Smooth muscle cell (in vitro differentiated cells): ENCODE results near the gene PYGO2. TPM values are rescaled to one million over a fixed set of nuclear protein-coding genes. Genes with fewer than 3 reads are reported as not detected.
A peak's percentile ranks its signal among the peaks of the same experiment; 100 is the strongest.

Experiments
- DNase-seq: peaks from one replicate; lab custom pipeline; 2025; ENCODE audit not compliant: unreplicated experiment; lab: John Stamatoyannopoulos, UW
- H2AFZ ChIP-seq: fragments of 200-600 bp; sonication (generic); 2 replicates; pipeline ENCODE4 v1.6.0; 2016; ENCODE audit warnings: antibody characterized with exemption, low read depth, mild to moderate bottlenecking
- H3F3A ChIP-seq: fragments of 200-600 bp; sonication (generic); 2 replicates; pipeline ENCODE4 v1.6.0; 2017; ENCODE audit warnings: antibody characterized with exemption, low read depth
- H3K27ac ChIP-seq: fragments of 200-600 bp; sonication (generic); 2 replicates; pipeline ENCODE4 v1.5.1; 2016; ENCODE audit warnings: low read depth, mild to moderate bottlenecking
- H3K27me3 ChIP-seq: fragments of 200-600 bp; sonication (generic); 2 replicates; pipeline ENCODE4 v1.6.1; 2016; ENCODE audit warnings: low read depth, mild to moderate bottlenecking
- H3K36me3 ChIP-seq: fragments of 200-600 bp; sonication (generic); 2 replicates; pipeline ENCODE4 v1.5.1; 2016; ENCODE audit warnings: low read depth
- H3K4me1 ChIP-seq: fragments of 200-600 bp; sonication (generic); 2 replicates; pipeline ENCODE4 v1.5.1; 2016; ENCODE audit warnings: low read depth
- H3K4me2 ChIP-seq: fragments of 200-600 bp; sonication (generic); 2 replicates; pipeline ENCODE4 v1.6.0; 2016; ENCODE audit warnings: mild to moderate bottlenecking
- H3K4me3 ChIP-seq: fragments of 200-600 bp; sonication (generic); 2 replicates; pipeline ENCODE4 v1.5.1; 2016; ENCODE audit warnings: mild to moderate bottlenecking
- H3K79me2 ChIP-seq: fragments of 200-600 bp; sonication (generic); 2 replicates; pipeline ENCODE4 v1.6.0; 2016; ENCODE audit warnings: low read depth, mild to moderate bottlenecking
- H3K9ac ChIP-seq: fragments of 200-600 bp; sonication (generic); 2 replicates; pipeline ENCODE4 v1.6.0; 2016; ENCODE audit warnings: low read depth
- H3K9me3 ChIP-seq: fragments of 200-600 bp; sonication (generic); replicated peaks from 2 replicates; pipeline ENCODE4 v1.5.1; 2016; ENCODE audit warnings: low read depth
- H4K20me1 ChIP-seq: fragments of 200-600 bp; sonication (generic); 2 replicates; pipeline ENCODE4 v1.6.0; 2016; ENCODE audit warnings: low read depth
- CTCF ChIP-seq: fragments of 200-600 bp; sonication (generic); IDR thresholded peaks from 2 replicates; pipeline ENCODE4 v1.5.1; 2017; ENCODE audit warnings: borderline replicate concordance, mild to moderate bottlenecking, antibody characterized with exemption; ENCODE audit not compliant: insufficient read depth, poor library complexity, severe bottlenecking
- WGBS: methylation state at CpG from one replicate; pipeline ENCODE4 v1.1.7; 2016; ENCODE audit warnings: low lambda C conversion rate; 5-methylcytosine and 5-hydroxymethylcytosine counted together
- polyA plus RNA-seq: library from polyadenylated mRNA; unstranded; fragments of >200 nt; fragmentation: Nextera tagmentation; extraction: Ambion mirVana; gene quantifications from 2 replicates; pipeline ENCODE4 v1.2.1, GENCODE V29; 2016
- total RNA-seq: library from RNA; depleted of rRNA; stranded (reverse); fragments of >200 nt; gene quantifications from 2 replicates; pipeline ENCODE4 v1.2.3, GENCODE V29; 2014

The PYGO2 gene
- total and polyA plus RNA-seq, 2 experiments from 2014 or later = 18.4 to 27.9 TPM

- H3K79me2 ChIP-seq = peaks cover 43% of the 10 kb centered on the region
- no peak for DNase-seq
- H3K4me1 ChIP-seq = peaks cover 46% of the 10 kb centered on the region
- peak overlapping the region; percentile 94 for H3K4me2 ChIP-seq
- H3F3A ChIP-seq = peaks cover 41% of the 10 kb centered on the region
- WGBS = 15% methylated on average over 15 of the region's 22 CpGs
- H3K36me3 ChIP-seq = no peaks in the 10 kb centered on the region
- TF ChIP-seq CTCF = no peak
- no peaks in the 10 kb centered on the region for H3K9me3 ChIP-seq
- no peaks in the 10 kb centered on the region for H3K27me3 ChIP-seq
- peak overlapping the region; percentile 73 for H3K9ac ChIP-seq
- peak overlapping the region; percentile 55 for H3K4me3 ChIP-seq
- peaks cover 39% of the 10 kb centered on the region for H4K20me1 ChIP-seq
- H2AFZ ChIP-seq = no peak overlapping the region
- peak overlapping the region; percentile 98 for H3K27ac ChIP-seq
Measured at GRCh38 chr1:154969860-154970452, 8.4 kb upstream of the PYGO2 start.

- Histone ChIP-seq H3K9me3 (no peaks in the 10 kb centered on the region), H3K79me2 (peaks cover 43% of the 10 kb centered on the region), H2AFZ (no peak overlapping the region), H4K20me1 (peaks cover 39% of the 10 kb centered on the region), H3F3A (peaks cover 47% of the 10 kb centered on the region), H3K4me1 (peaks cover 46% of the 10 kb centered on the region), H3K27me3 (no peaks in the 10 kb centered on the region), H3K36me3 (no peaks in the 10 kb centered on the region), H3K27ac (peak overlapping the region; percentile 98), H3K4me2 (peak overlapping the region; percentile 94), H3K9ac (peak overlapping the region; percentile 73), H3K4me3 (peak overlapping the region; percentile 55)
- TF ChIP-seq CTCF = no peak
- no peak for DNase-seq
- 20% methylated on average over 5 of the region's 5 CpGs for WGBS
Measured at GRCh38 chr1:154969246-154969645, 7.7 kb upstream of the PYGO2 start.

GRCh38 chr1:154968731-154969130, 7.1 kb upstream of the PYGO2 start:
- DNase-seq = no peak
- TF ChIP-seq CTCF = no peak
- WGBS = 74% methylated on average over 3 of the region's 3 CpGs
- H3K9ac ChIP-seq = peak overlapping the region; percentile 73
- peaks cover 2% of the 10 kb centered on the region for H3K36me3 ChIP-seq
- no peak overlapping the region for H2AFZ ChIP-seq
- no peaks in the 10 kb centered on the region for H3K9me3 ChIP-seq
- peaks cover 46% of the 10 kb centered on the region for H3K4me1 ChIP-seq
- peak overlapping the region; percentile 55 for H3K4me3 ChIP-seq
- no peaks in the 10 kb centered on the region for H3K27me3 ChIP-seq
- peak overlapping the region; percentile 98 for H3K27ac ChIP-seq
- H3K79me2 ChIP-seq = peaks cover 43% of the 10 kb centered on the region
- H3F3A ChIP-seq = peaks cover 47% of the 10 kb centered on the region
- H4K20me1 ChIP-seq = peaks cover 39% of the 10 kb centered on the region
- peak overlapping the region; percentile 94 for H3K4me2 ChIP-seq

- Histone ChIP-seq H3K27me3 (no peaks in the 10 kb centered on the region), H4K20me1 (peaks cover 39% of the 10 kb centered on the region), H2AFZ (no peak overlapping the region), H3K4me1 (peaks cover 42% of the 10 kb centered on the region), H3K36me3 (peaks cover 5% of the 10 kb centered on the region), H3F3A (peaks cover 43% of the 10 kb centered on the region), H3K79me2 (peaks cover 43% of the 10 kb centered on the region), H3K4me3 (no peak overlapping the region), H3K9me3 (no peaks in the 10 kb centered on the region), H3K9ac (no peak overlapping the region), H3K27ac (peak overlapping the region; percentile 98), H3K4me2 (peak overlapping the region; percentile 94)
- TF ChIP-seq CTCF = no peak
- WGBS = 91% methylated on average over 5 of the region's 5 CpGs
- no peak for DNase-seq
Measured at GRCh38 chr1:154967331-154967950, 5.9 kb upstream of the PYGO2 start.
